ACC112 (cell line): ENCODE results near the gene IFITM2.
"Not testable (repeated sequence)": the region's sequence is repeated elsewhere in the genome, so short reads cannot be mapped to it uniquely, and the experiment has no call there.

Experiments used
- H2AFZ ChIP-seq: fragments of 200-600 bp; sonication (generic); one replicate; pipeline ENCODE4 v1.6.0; 2017; ENCODE audit warnings: antibody characterized with exemption, low read length; ENCODE audit not compliant: unreplicated experiment
- H3K27ac ChIP-seq: fragments of 200-600 bp; sonication (generic); 2 replicates; pipeline ENCODE4 v1.5.1; 2014; ENCODE audit warnings: low read depth, mild to moderate bottlenecking, antibody characterized with exemption, low read length, moderate library complexity
- H3K27me3 ChIP-seq: fragments of 200-600 bp; sonication (generic); 2 replicates; pipeline ENCODE4 v1.6.1; 2014; ENCODE audit warnings: mild to moderate bottlenecking, antibody characterized with exemption, low read length, moderate library complexity, mixed read lengths; ENCODE audit not compliant: insufficient read depth
- H3K36me3 ChIP-seq: fragments of 200-600 bp; sonication (generic); 2 replicates; pipeline ENCODE4 v1.6.1; 2016; ENCODE audit warnings: mild to moderate bottlenecking, antibody characterized with exemption, low read length, moderate library complexity, mixed read lengths; ENCODE audit not compliant: insufficient read depth
- H3K4me1 ChIP-seq: fragments of 200-600 bp; sonication (generic); one replicate; pipeline ENCODE4 v1.6.1; 2016; ENCODE audit warnings: low read length, mixed read lengths; ENCODE audit not compliant: insufficient read depth, unreplicated experiment, control insufficient read depth
- H3K4me3 ChIP-seq: fragments of 200-600 bp; sonication (generic); 2 replicates; pipeline ENCODE4 v1.5.1; 2014; ENCODE audit warnings: mild to moderate bottlenecking, low read depth, low read length
- H3K79me2 ChIP-seq: fragments of 200-600 bp; sonication (generic); one replicate; pipeline ENCODE4 v1.6.0; 2016; ENCODE audit warnings: low read length; ENCODE audit not compliant: control insufficient read depth, unreplicated experiment, insufficient read depth

Gene IFITM2

DNA sequence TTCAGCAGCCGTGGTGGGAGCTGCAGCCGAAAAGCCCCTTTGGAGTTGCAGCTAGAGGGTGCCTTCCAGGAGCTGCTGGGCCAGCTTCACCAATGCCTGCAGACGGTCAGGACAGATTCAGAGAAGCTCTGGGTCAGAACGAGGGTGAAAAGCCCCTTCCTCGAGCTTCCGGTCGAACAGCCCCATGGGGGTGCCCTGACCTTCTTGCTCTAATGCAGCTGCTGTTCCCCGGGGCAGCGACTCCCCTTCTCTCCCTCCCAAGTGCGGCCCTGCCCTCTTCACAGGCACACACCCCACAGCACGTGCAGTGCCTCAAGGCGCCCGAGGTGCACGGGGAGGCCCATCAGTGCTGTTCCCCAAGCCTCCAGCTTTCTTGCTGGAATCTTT lies 22.7 kb downstream of the IFITM2 start:
- Histone ChIP-seq H3K4me1 (peaks cover 21% of the 10 kb centered on the region), H3K79me2 (no peaks in the 10 kb centered on the region), H3K36me3 (no peaks in the 10 kb centered on the region), H2AFZ (no peak overlapping the region), H3K4me3 (no peak overlapping the region), H3K27ac (no peak overlapping the region), H3K27me3 (no peaks in the 10 kb centered on the region)

DNA sequence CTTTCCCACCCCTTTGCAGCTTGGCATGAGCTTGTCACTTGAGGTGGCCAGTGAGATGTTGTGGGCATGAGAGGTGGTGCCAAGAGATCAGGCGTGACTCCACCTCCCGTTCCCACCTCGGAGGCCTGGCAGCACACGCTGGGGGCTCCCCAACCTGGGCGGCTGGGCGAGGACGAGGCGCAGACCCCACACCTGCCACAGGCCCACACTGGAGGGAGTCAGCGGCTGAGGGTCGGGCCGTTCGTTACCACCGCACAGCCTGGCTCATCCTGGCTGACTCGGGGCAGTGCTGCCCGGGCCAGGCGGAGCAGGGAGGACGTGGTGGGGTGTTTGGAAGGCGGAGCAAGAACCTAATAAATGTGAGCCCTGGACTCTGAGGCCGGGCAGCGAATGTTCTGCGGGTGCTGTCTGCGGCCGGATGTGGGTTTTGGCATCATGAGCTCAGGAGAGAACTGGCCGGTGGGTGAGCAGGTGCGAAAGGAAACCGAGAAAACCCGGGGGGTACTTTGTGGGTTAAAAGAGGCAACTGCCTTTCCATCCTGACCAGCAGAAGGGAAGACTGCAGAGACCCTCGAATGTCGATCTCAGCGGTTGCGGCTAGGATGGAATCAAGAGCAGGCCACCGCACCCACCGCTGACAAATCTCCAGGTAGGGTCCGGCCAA lies 23.2 kb downstream of the IFITM2 start:
- Histone ChIP-seq H2AFZ (no peak overlapping the region), H3K4me3 (no peak overlapping the region)

DNA sequence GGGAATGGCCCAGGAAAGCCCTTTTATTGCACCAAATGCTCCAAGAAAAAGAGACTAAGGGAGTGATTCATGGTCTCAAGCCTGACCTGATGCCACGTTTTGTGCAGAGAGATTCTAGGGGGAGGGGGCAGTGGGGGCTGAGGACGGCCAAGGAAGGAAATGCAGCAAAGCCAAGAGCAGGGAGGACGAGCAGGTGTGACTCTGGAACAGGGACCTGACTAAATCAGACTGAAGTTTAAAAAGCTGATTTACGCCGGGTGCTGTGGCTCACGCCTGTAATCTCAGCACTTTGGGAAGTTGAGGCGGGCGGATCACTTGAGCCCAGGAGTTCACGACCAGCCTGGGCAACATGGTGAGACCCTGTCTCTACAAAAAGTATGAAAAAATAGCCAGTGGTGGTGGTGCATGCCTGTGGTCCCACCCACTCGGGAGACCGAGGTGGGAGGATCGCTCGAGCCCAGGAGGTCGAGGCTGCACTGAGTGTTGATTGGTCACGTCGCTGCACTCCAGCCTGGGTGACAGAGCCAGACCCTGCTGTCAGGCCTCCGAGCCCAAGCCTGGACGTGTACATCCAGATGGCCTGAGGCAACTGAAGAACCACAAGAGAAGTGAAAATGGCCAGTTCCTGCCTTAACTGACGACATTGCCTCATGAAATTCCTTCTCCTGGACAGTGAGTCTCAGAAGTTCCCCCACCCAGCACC lies 23.9 kb downstream of the IFITM2 start:
- Histone ChIP-seq H3K4me3 (no peak overlapping the region), H3K27ac (no peak overlapping the region), H3K4me1 (peaks cover 19% of the 10 kb centered on the region)

More for the DNA sequence above, 23.2 kb downstream of the IFITM2 start:
- peaks cover 23% of the 10 kb centered on the region for H3K4me1 ChIP-seq
- H3K79me2 ChIP-seq, result no peaks in the 10 kb centered on the region
- no peak overlapping the region for H3K27ac ChIP-seq
- no peaks in the 10 kb centered on the region for H3K27me3 ChIP-seq
- no peaks in the 10 kb centered on the region for H3K36me3 ChIP-seq

DNA sequence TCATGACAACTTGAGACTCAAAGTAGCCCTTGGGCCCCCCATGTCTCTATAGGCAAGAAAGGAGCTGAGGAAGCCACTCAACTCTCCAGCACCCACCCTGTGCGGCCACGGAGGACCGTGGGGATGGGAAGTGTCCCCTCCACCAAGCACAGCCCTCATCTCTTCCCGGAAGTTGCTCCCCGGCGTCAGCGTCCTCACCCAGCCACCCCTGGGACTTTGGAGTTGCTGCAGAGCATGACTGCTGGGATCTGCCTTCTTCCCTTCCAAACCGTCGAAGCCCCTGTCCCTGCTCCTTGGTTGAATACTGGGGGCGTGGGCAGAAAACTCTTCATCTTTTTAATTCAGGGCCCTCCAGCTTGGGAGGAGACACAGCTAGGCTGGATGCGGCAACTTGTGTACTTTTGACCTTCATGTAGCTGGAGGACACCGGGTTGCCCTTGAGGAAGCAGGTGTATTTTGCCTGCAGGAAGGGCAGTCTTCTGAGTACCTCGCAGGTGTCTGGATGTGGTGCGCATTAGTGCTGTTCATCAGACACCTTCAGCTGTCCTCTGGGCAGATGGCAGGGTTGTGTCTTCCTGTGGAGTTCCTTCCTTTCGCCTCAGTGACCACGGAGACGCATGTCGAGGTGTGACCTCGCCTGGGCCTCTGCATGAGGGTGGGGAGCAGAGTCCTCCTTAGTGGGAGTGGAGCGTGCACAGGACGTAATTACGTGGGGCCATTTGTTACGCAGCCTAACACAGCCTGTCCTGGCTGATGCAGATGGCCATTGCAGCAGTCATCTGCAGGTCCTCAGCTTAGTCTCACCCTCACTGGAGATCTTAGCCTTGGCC lies 25.2 kb downstream of the IFITM2 start:
- H2AFZ ChIP-seq, result no peak overlapping the region
- H3K79me2 ChIP-seq, result no peaks in the 10 kb centered on the region
- H3K27me3 ChIP-seq, result no peaks in the 10 kb centered on the region
- H3K4me1 ChIP-seq, result peaks cover 8% of the 10 kb centered on the region
- no peak overlapping the region for H3K27ac ChIP-seq
- no peak overlapping the region for H3K4me3 ChIP-seq
- no peaks in the 10 kb centered on the region for H3K36me3 ChIP-seq

More for the DNA sequence above, 23.9 kb downstream of the IFITM2 start:
- no peaks in the 10 kb centered on the region for H3K36me3 ChIP-seq
- no peak overlapping the region for H2AFZ ChIP-seq
- no peaks in the 10 kb centered on the region for H3K79me2 ChIP-seq
- H3K27me3 ChIP-seq, result no peaks in the 10 kb centered on the region

DNA sequence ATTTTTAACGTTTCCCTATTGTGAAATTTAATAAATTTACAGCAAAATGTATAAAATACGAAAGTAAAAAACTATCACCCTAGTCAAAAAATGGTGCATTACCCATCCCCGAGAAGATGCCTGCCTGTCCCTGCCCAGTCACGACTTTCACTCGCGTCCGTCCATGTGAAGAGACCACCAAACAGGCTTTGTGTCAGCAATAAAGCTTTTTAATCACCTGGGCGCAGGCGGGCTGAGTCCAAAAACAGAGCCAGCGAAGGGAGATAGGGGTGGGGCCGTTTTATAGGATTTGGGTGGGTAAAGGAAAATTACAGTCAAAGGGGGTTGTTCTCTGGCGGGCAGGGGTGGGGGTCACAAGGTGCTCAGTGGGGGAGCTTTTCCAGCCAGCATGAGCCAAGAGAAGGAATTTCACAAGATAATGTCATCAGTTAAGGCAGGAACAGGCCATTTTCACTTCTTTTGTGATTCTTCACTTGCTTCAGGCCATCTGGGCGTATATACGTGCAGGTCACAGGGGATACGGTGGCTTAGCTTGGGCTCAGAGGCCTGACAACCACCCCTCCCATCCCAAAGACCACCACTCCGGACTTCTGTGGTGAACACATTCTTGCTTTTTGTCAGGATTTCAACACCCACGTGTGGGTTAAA lies 26.1 kb downstream of the IFITM2 start:
- H2AFZ ChIP-seq, result peak overlapping the region; percentile 12
- H3K27me3 ChIP-seq, H3K79me2 ChIP-seq, H3K36me3 ChIP-seq, H3K27ac ChIP-seq, H3K4me1 ChIP-seq, H3K4me3 ChIP-seq: not testable (repeated sequence)

DNA sequence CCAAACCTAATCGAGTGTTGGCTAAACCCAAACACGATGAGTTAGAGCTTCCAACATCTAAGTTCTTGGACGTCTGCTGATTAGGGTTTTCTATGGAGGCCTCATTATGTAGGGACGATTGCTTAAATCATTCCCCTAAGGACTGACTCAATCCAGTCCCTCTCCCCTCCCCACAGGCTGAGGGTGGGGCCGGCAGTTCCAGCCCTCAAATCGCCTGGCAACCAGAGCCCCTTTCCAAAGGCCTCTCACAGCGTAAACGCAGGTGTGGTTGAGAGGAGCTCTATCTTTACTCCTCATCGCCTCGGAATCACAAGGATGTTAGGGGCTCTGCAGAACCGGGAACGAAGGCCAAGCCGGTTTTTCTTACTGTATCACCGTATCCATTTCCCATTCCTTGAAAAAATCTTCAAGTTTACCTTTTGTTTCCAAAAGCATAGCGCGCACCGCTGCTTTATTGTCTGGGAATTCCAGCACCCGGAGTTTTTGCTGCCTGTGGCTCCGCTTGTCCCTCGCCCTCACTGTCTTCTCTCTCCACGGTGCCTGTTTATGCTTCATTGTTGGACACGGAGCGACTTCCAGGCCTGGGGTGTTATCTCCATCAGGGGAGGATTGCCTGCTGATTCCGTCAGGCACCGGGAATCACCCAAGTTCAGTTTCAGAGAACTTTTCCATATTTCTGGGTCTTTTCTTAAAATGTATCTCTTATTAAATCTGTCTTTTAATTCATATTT lies 26.8 kb downstream of the IFITM2 start:
- H3K27ac ChIP-seq, result no peak overlapping the region
- H3K36me3 ChIP-seq, result no peaks in the 10 kb centered on the region
- no peaks in the 10 kb centered on the region for H3K79me2 ChIP-seq
- H2AFZ ChIP-seq, result peak overlapping the region; percentile 12
- H3K27me3 ChIP-seq, result no peaks in the 10 kb centered on the region
- H3K4me1 ChIP-seq, result peaks cover 8% of the 10 kb centered on the region
- no peak overlapping the region for H3K4me3 ChIP-seq

DNA sequence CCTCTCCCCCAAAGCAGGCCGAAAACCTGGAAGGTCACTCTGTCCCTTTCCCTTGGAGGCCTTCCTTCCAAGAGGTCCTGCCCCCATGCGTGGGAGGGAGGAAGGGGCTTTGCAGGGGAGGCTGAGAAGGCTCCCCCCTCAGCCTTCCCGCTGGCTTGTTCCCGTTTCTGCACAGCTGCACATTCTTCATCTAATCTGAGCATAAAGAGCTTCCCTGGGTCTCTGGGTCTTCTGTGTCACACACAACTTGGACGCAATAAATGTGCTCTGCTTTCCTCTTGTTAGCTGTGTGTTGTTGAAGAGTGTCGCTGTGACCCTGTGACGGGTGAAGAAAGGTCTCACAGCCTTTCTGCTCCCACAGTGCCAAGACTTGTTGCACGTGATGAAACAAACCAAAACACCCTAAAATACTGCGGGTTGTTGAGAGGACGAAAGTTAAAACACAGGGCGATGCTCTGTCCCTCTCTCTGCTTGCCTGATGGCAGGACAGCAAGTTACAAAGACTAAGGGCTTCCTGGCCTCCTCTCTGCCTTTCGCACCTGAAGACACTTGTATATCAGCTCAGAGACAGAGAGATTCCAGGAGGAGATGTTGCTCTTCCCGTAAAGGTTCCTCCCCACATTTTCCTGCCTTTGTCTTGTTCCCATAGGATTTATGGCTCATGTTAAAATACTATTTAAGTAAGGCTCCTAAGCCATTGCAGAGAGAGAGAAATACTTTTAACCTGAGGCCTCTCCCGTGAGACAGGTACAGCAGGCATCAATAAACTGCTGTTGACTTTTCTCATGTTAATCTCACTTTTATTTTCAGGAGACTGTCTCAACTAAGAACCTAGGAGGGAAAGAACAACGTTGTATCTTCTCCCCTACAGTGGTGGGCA lies 28.4 kb downstream of the IFITM2 start:
- no peak overlapping the region for H3K4me3 ChIP-seq
- no peaks in the 10 kb centered on the region for H3K36me3 ChIP-seq
- H3K79me2 ChIP-seq, result no peaks in the 10 kb centered on the region
- H2AFZ ChIP-seq, result peak overlapping the region; percentile 91
- peaks cover 8% of the 10 kb centered on the region for H3K4me1 ChIP-seq
- no peak overlapping the region for H3K27ac ChIP-seq
- H3K27me3 ChIP-seq, result peaks cover 6% of the 10 kb centered on the region; the same call in 1 of the 2 replicates

DNA sequence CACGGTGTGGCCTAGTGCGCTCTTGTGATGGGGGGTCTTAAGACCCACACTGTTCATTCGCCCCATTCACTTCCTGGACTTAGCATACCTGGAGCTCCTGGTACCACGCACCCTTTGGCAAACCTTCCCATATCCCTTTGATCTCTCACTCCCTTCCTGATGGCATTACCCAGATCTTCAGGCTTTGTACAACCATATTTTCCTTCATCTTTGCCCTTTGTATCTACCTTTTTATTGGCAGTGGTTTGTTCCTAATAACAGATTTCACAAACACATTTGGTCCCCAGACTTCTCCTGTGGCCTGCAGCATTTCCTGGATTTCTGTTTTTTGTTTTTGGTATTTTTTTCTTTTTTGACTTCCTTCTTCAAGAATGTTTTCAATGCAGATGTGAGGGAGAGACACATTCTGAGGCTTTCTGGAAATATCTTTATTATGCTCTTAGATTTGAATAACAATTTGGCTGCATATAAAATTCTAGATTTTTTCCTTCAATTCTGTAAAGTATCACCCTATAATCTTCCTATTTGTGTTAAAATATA lies 29.1 kb downstream of the IFITM2 start:
- Histone ChIP-seq H3K27ac (no peak overlapping the region), H3K79me2 (no peaks in the 10 kb centered on the region), H2AFZ (no peak overlapping the region)

DNA sequence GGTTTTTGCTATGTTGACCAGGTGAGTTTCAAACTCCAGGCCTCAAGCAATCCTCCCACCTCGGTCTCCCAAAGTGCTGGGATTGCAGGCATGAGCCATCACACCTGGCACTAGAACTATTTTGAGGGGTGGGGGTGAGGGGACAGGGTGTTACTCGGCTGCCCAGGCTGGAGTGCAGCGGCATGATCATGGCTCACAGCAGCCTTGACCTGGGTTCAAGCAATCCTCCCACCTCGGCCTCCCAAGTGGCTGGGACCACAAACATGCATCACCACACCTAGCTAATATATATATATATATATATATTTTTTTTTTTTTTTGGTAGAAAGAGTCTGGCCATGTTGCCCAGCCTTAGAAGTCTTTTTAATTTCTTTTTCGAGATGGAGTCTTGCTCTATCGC lies 30.1 kb downstream of the IFITM2 start:
- Histone ChIP-seq H2AFZ (no peak overlapping the region), H3K4me1 (peaks cover 8% of the 10 kb centered on the region), H3K4me3 (no peak overlapping the region), H3K79me2 (no peaks in the 10 kb centered on the region), H3K36me3 (no peaks in the 10 kb centered on the region), H3K27me3 (peaks cover 6% of the 10 kb centered on the region; the same call in 1 of the 2 replicates), H3K27ac (no peak overlapping the region)

More for the DNA sequence above, 29.1 kb downstream of the IFITM2 start:
- Histone ChIP-seq H3K4me1 (peaks cover 8% of the 10 kb centered on the region), H3K36me3 (no peaks in the 10 kb centered on the region), H3K4me3 (no peak overlapping the region), H3K27me3 (peaks cover 6% of the 10 kb centered on the region; the same call in 1 of the 2 replicates)
